ENCODE data around the gene MYO15B. TPM values are rescaled to one million over a fixed set of nuclear protein-coding genes. Genes with fewer than 3 reads are reported as not detected.

MYO15B gene
- total RNA-seq, 1 donor from 2014 or later = 267 TPM

- no peak for DNase-seq (ENCODE audit: low spot score)
These were observed 78.4 kb downstream of the MYO15B start for GRCh38 chr17:75665981-75666380.

GRCh38 chr17:75666959-75667790 lies 79.6 kb downstream of the MYO15B start, which contains the start of the genes RECQL5 and SAP30BP:
Gene RECQL5, minus strand, starts transcription at chr17:75667154. Its CDS starts 597 bp downstream, at chr17:75666557.
Gene SAP30BP, plus strand, starts transcription at chr17:75667338. Its CDS starts 35 bp downstream, at chr17:75667373.
- DNase-seq (ENCODE audit: low spot score) = peak; percentile 99

DNA sequence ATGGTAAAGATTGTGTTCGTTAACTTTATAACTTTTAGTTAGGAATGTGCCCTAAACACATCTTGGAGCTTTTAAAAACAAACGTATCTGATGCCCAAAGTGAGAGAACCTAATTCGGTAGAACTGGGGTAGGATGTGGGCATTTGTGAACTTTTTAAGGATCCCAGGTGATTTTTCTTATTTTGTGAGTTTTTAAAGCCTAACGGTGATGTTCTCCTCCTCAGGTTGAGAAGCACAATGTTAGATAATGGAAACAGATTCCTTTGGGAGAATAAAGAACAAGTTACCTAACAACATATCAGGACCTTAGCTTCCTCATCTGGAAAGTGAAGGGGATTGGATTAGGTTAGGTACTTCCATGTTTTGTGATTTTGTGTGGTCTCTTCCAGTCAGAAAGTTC lies 80.2 kb downstream of the MYO15B start:
- DNase-seq (ENCODE audit: low spot score) = no peak

DNA sequence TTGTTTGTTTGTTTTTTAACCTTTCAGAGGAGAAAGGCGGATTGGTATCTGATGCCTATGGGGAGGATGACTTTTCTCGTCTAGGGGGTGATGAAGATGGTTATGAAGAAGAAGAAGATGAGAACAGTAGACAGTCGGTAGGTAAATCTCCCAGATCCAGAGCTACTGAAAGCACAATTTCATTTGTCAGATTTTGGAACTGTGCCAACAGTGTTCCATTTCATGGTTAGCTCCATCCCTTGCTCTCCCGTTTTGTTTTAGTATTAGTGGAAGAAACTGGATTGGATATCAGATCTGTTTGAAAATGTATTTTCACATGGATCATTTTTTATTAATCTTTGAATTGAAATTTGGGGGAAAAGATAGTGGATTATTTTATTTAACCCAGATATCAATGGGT lies 80.9 kb downstream of the MYO15B start:
- no peak for DNase-seq (ENCODE audit: low spot score)

- DNase-seq (ENCODE audit: low spot score) = no peak
These were observed 83.3 kb downstream of the MYO15B start for GRCh38 chr17:75670868-75671267.

GRCh38 chr17:75672011-75672410 lies 84.4 kb downstream of the MYO15B start:
- no peak for DNase-seq (ENCODE audit: low spot score)

DNA sequence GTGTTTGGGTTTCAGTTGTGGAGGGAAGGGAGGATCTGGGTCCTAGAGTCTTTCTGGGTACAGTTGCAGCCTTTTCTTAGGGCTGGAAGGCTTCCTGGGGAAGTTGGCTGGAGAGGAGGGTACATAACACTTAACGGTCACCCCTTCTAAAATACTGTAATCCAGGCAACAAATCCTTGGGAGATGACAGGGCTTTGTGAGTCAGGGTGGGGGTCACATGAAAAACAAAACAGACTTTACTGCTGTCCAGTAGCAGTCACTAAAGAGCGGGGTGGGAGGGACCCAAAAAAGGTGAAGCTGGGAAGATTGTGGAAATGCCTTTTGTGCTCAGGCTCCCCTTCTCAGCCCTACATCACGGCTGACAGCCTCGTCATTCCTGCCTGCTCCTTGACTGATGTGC lies 85.9 kb downstream of the MYO15B start:
- DNase-seq (ENCODE audit: low spot score) = no peak

Other genes with a start within 250 kb of the MYO15B start
- 79.0 TPM for gene GRB2, start 182.1 kb upstream of the MYO15B start, total RNA-seq
- gene TMEM94, start 131.2 kb upstream of the MYO15B start, total RNA-seq = 73.2 TPM
- gene CASKIN2, start 72.3 kb upstream of the MYO15B start, total RNA-seq = 60.8 TPM
- 25.1 TPM for gene TSEN54, start 71.3 kb upstream of the MYO15B start, total RNA-seq
- 94.0 TPM for gene LLGL2, start 62.1 kb upstream of the MYO15B start, total RNA-seq
- 9.5 TPM for gene SMIM5, start 45.6 kb downstream of the MYO15B start, total RNA-seq
- 91.1 TPM for gene RECQL5, start 79.4 kb downstream of the MYO15B start, total RNA-seq
- gene SAP30BP, start 79.5 kb downstream of the MYO15B start, total RNA-seq = 106 TPM
- gene ITGB4, start 133.7 kb downstream of the MYO15B start, total RNA-seq = 303 TPM
- 24.2 TPM for gene GALK1, start 177.4 kb downstream of the MYO15B start, total RNA-seq
- gene UNK, start 197.0 kb downstream of the MYO15B start, total RNA-seq = 49.2 TPM